Aorta (tissue), 5 donors: ENCODE data around the gene CIPC. TPM values are rescaled to one million over a fixed set of nuclear protein-coding genes. Genes with fewer than 3 reads are reported as not detected.

Source experiments
- ATAC-seq: fragments of 200-7000 bp; cut with Tn5 transposase; one replicate; pipeline ENCODE4 v1.9.1; 2022; ENCODE audit warnings: moderate library complexity; ENCODE audit not compliant: low FRiP score
- DNase-seq, 2 donors: peaks; one replicate each; pipeline ENCODE4 v3.0.0-alpha.2; 2020
- H3K27ac ChIP-seq, 2 donors: one replicate each; pipeline ENCODE4 v1.5.1; 2013; ENCODE audit warnings: low read length in 2 of 2, mild to moderate bottlenecking in 2 of 2, moderate library complexity in 2 of 2, control low read depth in 1 of 2, inconsistent platforms in 1 of 2, low read depth in 1 of 2
- H3K27me3 ChIP-seq, 2 donors: one replicate each; pipeline ENCODE4 v1.6.1; 2013; ENCODE audit warnings: control low read depth in 1 of 2, low read length in 1 of 2, mild to moderate bottlenecking in 1 of 2, moderate library complexity in 1 of 2; ENCODE audit not compliant: insufficient read depth in 2 of 2, control insufficient read depth in 1 of 2
- H3K36me3 ChIP-seq, 2 donors: one replicate each; pipeline ENCODE4 v1.6.1; 2013; ENCODE audit warnings: control low read depth in 1 of 2, low read length in 1 of 2, mild to moderate bottlenecking in 1 of 2; ENCODE audit not compliant: insufficient read depth in 2 of 2, control insufficient read depth in 1 of 2
- H3K4me1 ChIP-seq, 2 donors: one replicate each; pipeline ENCODE4 v1.6.1; 2013; ENCODE audit warnings: low read length in 2 of 2, control low read depth in 1 of 2, mild to moderate bottlenecking in 1 of 2, moderate library complexity in 1 of 2; ENCODE audit not compliant: insufficient read depth in 2 of 2, control insufficient read depth in 1 of 2
- H3K4me3 ChIP-seq, 2 donors: one replicate each; pipeline ENCODE4 v1.5.1; 2013; ENCODE audit warnings: low read length in 2 of 2, control low read depth in 1 of 2, mild to moderate bottlenecking in 1 of 2
- H3K9me3 ChIP-seq: one replicate; pipeline ENCODE4 v1.6.1; 2013; ENCODE audit warnings: mild to moderate bottlenecking, low read length; ENCODE audit not compliant: control insufficient read depth
- WGBS, 2 donors: extraction: QIAGEN DNeasy Blood & Tissue Kit; methylation state at CpG; one replicate each; pipeline ENCODE4 v1.1.7; 2013; 5-methylcytosine and 5-hydroxymethylcytosine counted together
- intact Hi-C, 2 donors: fragments of 100-400 bp; cut with DNase I; formaldehyde crosslinking; loops; one replicate each; pipeline versions ENCODE4 v1.14.2 to v1.15.0; 2022
- polyA plus RNA-seq, 2 donors: library from polyadenylated mRNA; stranded (reverse); fragments of 200-250 nt; gene quantifications; one replicate each; pipeline ENCODE4 v1.2.3, GENCODE V29; 2013
- total RNA-seq, 2 donors: library from RNA; stranded (reverse); fragmentation: NEBNext Ultra II Directional; extraction: Animal tissue kit (Norgen Biotek cat#: 25700); gene quantifications; one replicate each; pipeline ENCODE4 v1.2.1, GENCODE V29; 2021
- donor health status: healthy with polysubstance abuse.
- donor health status: Bipolar disorder and iron deficiency.
- donor health status: DM: no; HTN: no; CAD: no.
- donor health status: DM: no; HTN: no; CAD: no.
- donor health status: DM: yes; HTN: yes; CAD: no.

The CIPC gene
- total and polyA plus RNA-seq, 4 donors: 8.1 to 24.4 (median 17.0) TPM

DNA sequence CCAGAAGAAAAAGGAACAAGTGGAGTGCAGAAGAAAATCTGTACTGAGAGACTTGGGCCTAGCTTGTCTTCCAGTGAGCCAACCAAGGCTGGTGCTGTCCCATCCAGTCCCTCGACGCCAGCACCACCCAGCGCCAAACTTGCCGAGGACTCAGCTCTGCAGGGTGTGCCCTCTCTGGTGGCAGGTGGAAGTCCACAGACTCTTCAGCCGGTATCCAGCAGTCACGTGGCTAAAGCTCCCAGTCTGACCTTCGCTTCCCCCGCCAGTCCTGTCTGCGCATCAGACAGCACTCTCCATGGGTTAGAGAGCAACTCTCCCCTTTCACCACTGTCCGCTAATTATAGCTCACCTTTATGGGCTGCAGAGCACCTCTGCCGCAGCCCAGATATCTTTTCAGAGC is 15.6 kb downstream of the CIPC start:
- H3K36me3 ChIP-seq: peaks cover 0 to 19% of the 10 kb centered on the region in 2 donors

DNA sequence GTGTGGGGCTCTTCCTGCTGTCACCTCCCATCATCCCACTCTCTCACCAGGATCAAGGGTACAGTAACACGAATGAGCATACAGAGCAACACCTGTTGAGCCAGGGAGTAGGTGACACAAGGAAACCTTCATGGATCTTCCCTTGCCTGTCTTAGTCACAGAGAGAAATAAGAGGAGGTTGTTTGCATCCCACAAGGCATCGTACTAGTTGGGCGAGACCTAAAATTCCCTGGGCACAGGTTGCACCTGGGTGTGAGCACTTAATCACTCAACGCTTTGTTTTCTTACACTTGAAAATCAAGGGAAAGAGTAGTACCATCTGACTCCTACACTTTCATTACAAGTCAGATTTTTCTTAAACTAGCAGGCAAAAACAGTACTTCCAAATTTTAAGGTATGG is 16.6 kb downstream of the CIPC start:
- ATAC-seq: no peak
- Histone ChIP-seq H3K27me3 (no peaks in the 10 kb centered on the region), H3K4me3 (no peak overlapping the region), H3K27ac (no peak overlapping the region), H3K4me1 (peaks cover 3% of the 10 kb centered on the region in 2 donors), H3K9me3 (no peaks in the 10 kb centered on the region), H3K36me3 (peaks cover 0 to 18% of the 10 kb centered on the region in 2 donors)
- WGBS, 2 donors: 96% methylated on average over 4 of the region's 4 CpGs
- DNase-seq: no peak
- intact Hi-C loops: no loop called here

More for the DNA sequence above, 15.6 kb downstream of the CIPC start:
- ATAC-seq (no peak), DNase-seq (no peak)
- H3K4me1 ChIP-seq: peaks cover 3% of the 10 kb centered on the region in 2 donors
- intact Hi-C loops: no loop called here
- H3K4me3 ChIP-seq: no peak overlapping the region
- 91% methylated on average over 11 of the region's 11 CpGs for WGBS, 2 donors
- no peak overlapping the region for H3K27ac ChIP-seq
- H3K9me3 ChIP-seq: no peaks in the 10 kb centered on the region
- H3K27me3 ChIP-seq: no peaks in the 10 kb centered on the region

DNA sequence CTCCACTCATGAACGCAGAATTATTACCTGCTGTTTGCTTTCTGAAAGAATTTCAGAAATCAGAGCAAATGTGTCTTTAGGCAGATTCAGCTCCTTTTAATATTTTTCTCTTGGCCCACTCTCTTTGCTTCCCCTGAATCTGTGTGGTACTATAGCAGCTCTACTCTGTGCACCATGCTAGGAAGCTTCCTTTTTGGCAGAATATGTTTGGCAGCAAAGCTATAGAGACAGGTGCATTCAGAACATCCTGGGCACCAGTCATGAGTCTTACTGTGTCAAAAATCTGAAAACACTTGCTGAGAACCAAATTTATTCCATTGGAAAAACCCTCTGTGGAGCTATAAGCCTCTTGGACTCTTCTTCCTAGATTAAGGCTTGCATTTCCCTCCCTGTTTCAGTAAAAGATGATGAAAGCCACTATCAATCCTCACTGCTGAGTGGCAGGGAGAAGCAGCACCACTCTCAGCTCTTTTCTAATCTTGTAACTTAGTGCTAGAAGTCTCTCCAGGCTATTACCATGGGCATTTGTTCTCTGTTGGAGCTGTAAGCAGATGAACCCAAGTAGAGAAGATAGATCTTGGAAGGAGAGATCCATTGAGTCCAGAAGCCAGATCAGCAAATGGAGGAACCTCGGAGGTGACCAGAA is 18.2 kb downstream of the CIPC start:
- Histone ChIP-seq H3K4me1 (peaks cover 2 to 3% of the 10 kb centered on the region in 2 donors), H3K4me3 (no peak overlapping the region), H3K27me3 (no peaks in the 10 kb centered on the region), H3K36me3 (peaks cover 0 to 17% of the 10 kb centered on the region in 2 donors), H3K9me3 (no peaks in the 10 kb centered on the region), H3K27ac (no peak overlapping the region)
- intact Hi-C loops: no loop called here
- ATAC-seq (no peak), DNase-seq (no peak)
- 92 to 96% methylated on average over 2 of the region's 2 CpGs for WGBS, 2 donors

DNA sequence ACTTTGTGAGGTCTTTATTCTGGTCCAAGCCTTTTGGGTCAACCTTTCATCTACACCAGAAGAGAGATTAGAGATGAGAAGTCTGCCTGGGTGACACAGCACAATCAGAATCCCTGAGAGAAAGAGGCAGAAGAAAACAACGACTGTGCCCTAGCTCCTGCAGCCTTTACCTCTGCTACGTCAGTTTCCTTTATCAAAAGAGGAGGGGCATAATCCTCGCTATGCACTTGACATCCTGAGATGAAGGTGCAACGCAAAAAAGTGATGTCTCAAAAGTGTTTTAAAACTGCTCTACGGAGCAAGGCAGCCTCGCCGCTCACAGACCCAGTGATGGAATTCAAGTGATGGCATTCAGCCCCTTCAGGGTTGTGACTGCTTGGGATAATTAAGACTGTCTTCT is 21.8 kb downstream of the CIPC start:
- Histone ChIP-seq H3K27ac (no peak overlapping the region), H3K36me3 (peaks cover 0 to 4% of the 10 kb centered on the region in 2 donors), H3K9me3 (no peaks in the 10 kb centered on the region), H3K4me3 (no peak overlapping the region), H3K4me1 (no peaks in the 10 kb centered on the region), H3K27me3 (no peaks in the 10 kb centered on the region)
- no peak for ATAC-seq
- no peak for DNase-seq
- intact Hi-C loops: no loop called here
- WGBS, 2 donors: 91 to 93% methylated on average over 7 of the region's 7 CpGs

DNA sequence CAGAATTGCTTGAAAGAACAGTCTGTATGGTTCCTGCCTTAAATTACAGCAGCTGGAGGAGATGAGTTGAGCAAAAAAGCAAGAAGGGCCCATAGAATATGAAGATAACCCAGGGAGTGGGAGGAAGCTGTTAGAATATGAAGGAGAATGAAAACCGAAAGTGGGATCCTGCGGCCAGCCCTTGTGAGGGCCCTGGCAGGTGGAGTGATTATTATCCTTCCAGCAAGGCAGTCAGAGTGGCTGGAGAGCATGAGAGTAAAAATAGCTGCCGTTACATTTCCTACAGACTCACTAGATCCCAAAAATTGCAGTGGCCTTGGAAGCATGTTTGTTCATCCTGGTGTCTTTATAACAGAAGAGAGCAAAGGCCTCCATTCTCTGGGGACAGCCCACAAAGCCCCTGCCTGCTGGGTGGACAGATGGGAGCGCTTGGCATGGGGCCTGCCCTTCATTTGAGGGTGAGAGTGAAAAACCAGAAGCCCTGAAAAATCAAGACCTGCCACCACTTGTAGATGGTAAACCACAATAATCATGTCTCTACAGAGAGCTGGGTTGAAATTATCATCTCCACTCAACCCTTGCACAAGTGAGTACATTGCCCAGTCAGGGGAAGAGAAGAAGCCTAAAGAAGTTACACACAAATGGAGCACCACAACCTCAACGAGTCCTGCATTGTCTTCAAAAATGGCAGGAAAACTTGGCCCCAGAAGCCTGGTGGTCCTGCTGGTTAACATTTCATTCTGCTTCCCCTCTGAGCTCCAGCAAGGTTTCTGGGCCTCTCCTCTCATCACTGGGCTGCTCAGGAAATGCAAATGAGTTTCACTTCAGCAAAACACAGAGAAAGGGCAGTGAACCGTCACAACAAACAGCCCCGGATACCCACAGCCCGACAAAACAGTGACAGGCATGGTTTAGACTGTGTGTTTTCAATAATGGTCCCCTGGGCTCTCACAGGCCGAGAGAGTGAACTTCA is 23.0 kb downstream of the CIPC start:
- H3K4me3 ChIP-seq: no peak overlapping the region
- no peaks in the 10 kb centered on the region for H3K9me3 ChIP-seq
- H3K4me1 ChIP-seq: no peaks in the 10 kb centered on the region
- whole genome bisulfite sequencing, 2 donors: 50 to 60% methylated on average over 9 of the region's 9 CpGs
- no peaks in the 10 kb centered on the region for H3K27me3 ChIP-seq
- intact Hi-C loops: no loop called here
- no peak for ATAC-seq
- H3K27ac ChIP-seq: no peak overlapping the region
- no peak for DNase-seq
- H3K36me3 ChIP-seq: peaks cover 0 to 4% of the 10 kb centered on the region in 2 donors

DNA sequence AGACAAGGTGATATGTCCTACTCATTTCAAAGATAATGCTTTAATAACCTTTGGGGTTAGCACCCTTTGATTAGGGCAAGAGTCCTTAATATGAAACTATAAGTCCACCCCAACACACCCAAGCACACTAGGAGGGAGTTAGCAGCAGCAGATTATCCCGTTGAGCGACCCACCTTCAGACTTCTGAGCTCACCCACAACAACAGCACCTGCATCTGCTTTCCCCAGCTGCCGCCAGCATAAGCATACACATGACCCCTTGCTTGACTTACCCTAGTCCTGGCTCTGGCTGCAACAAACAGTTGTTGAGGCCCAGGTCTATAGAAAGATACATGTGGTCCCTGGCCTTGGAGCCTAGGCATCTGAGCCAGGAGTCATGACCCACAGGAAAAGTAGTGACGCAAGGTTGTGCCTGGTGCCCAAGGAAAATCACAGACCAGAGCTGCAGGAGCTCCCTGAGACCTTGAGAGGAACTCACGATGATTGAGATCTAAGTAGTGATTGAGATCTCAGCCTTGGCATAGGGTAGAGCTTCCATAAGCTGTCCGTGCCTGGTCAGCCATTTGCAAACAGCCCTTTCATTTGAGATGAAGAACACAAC is 24.6 kb downstream of the CIPC start:
- Histone ChIP-seq H3K9me3 (no peaks in the 10 kb centered on the region), H3K4me3 (no peak overlapping the region), H3K36me3 (peaks cover 0 to 1% of the 10 kb centered on the region in 2 donors), H3K27ac (no peak overlapping the region), H3K4me1 (no peaks in the 10 kb centered on the region), H3K27me3 (no peaks in the 10 kb centered on the region)
- DNase-seq (no peak), ATAC-seq (no peak)
- intact Hi-C loops: no loop called here
- WGBS, 2 donors: 85 to 91% methylated on average over 6 of the region's 6 CpGs

DNA sequence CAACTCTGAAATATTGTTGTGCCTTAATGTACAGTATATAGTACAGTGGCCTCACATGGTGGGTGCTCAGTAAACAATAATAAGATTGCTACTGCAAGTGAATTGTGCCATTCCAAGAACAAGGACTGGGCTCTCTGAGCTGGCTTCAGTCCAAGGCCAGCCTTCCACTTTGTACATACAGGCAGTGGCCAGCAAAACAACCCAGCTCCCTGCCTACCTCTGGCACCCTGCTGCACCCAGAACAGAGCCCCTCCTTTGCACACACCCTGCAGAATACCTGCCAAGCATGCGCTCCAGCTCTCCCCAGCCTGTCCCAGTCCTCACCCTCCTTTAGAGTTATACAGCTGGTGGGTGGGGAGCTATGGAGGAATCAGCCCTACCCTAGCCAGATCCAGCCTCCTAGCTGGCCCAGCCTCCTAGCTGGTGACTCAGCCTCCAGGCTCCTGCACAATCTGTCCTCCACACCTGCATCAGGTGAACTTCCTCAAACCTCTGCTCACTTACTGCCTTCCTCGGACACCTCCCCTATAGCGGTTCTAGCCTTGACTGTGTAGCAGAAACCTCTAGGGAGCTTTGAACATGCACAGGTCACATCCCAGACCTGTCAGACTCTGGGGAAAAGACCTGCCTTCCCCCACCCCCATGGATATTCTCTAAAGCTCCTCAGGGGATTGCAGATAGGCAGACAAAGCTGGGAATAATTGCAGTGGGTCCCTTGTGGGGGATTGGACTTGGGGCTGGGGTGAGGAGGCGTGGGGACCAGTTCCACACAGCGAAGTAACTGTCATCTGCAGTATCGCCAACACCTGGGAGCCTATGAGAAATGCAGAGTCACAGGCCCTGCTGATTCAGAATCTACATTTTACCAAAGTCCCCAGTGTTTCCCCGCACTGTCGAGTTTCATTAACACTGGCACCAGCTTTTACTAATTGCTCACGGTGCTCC is 25.6 kb downstream of the CIPC start:
- peak in 1 of 2 donors; percentile 73 for DNase-seq
- Histone ChIP-seq H3K9me3 (no peaks in the 10 kb centered on the region), H3K27ac (no peak overlapping the region), H3K4me1 (no peaks in the 10 kb centered on the region), H3K36me3 (peaks cover 0 to 1% of the 10 kb centered on the region in 2 donors), H3K4me3 (no peak overlapping the region), H3K27me3 (no peaks in the 10 kb centered on the region)
- 84 to 92% methylated on average over 9 of the region's 9 CpGs for WGBS, 2 donors
- peak; percentile 47 for ATAC-seq
- intact Hi-C loops: loop anchor here in 1 of 2 donors (2.0 kb wide), 1 partner anchor 27 kb away; no protein-coding TSS in a partner anchor
